Loucy (cell line): ENCODE data around the gene TIMM10B.
A peak's percentile ranks its signal among the peaks of the same experiment; 100 is the strongest.

Experiments
- H2AFZ ChIP-seq: fragments of 200-600 bp; sonication (generic); 2 replicates; pipeline ENCODE4 v1.6.0; 2016; ENCODE audit warnings: antibody characterized with exemption, mild to moderate bottlenecking, low read length, moderate library complexity
- H3F3A ChIP-seq: fragments of 200-600 bp; 2 replicates; pipeline ENCODE4 v1.6.0; 2016; ENCODE audit warnings: antibody characterized with exemption, low read depth, mild to moderate bottlenecking
- H3K27me3 ChIP-seq: fragments of 200-600 bp; sonication (generic); 2 replicates; pipeline ENCODE4 v1.6.1; 2014; ENCODE audit warnings: low read length, mild to moderate bottlenecking; ENCODE audit not compliant: insufficient read depth, poor library complexity, severe bottlenecking
- H3K36me3 ChIP-seq: fragments of 200-600 bp; sonication (generic); 2 replicates; pipeline ENCODE4 v1.6.1; 2016; ENCODE audit warnings: low read length; ENCODE audit not compliant: insufficient read depth
- H3K4me1 ChIP-seq: fragments of 200-600 bp; sonication (generic); 2 replicates; pipeline ENCODE4 v1.5.1; 2014; ENCODE audit warnings: low read length, mild to moderate bottlenecking; ENCODE audit not compliant: insufficient read depth, poor library complexity, severe bottlenecking
- H3K4me2 ChIP-seq: fragments of 200-600 bp; sonication (generic); 2 replicates; pipeline ENCODE4 v1.6.0; 2014; ENCODE audit warnings: antibody characterized with exemption, low read length, low read depth, mild to moderate bottlenecking; ENCODE audit not compliant: poor library complexity, severe bottlenecking
- H3K4me3 ChIP-seq: fragments of 200-600 bp; sonication (generic); 2 replicates; pipeline ENCODE4 v1.5.1; 2014; ENCODE audit warnings: low read length, mild to moderate bottlenecking, mixed read lengths; ENCODE audit not compliant: poor library complexity, severe bottlenecking
- H3K79me2 ChIP-seq: fragments of 200-600 bp; sonication (generic); 2 replicates; pipeline ENCODE4 v1.6.1; 2014; ENCODE audit warnings: low read length; ENCODE audit not compliant: insufficient read depth
- H3K9ac ChIP-seq: fragments of 200-600 bp; sonication (generic); 2 replicates; pipeline ENCODE4 v1.6.0; 2014; ENCODE audit warnings: mild to moderate bottlenecking, low read depth, low read length, moderate library complexity; ENCODE audit not compliant: poor library complexity, severe bottlenecking
- H3K9me2 ChIP-seq: fragments of 200-600 bp; sonication (generic); replicated peaks from 2 replicates; pipeline ENCODE4 v1.6.1; 2016; ENCODE audit warnings: low read depth, low read length, mixed read lengths
- H3K9me3 ChIP-seq: fragments of 200-600 bp; sonication (generic); 2 replicates; pipeline ENCODE4 v1.6.1; 2014; ENCODE audit warnings: mild to moderate bottlenecking, antibody characterized with exemption, low read length, low read depth; ENCODE audit not compliant: insufficient read depth
- H4K20me1 ChIP-seq: fragments of 200-600 bp; sonication (generic); 2 replicates; pipeline ENCODE4 v1.6.0; 2014; ENCODE audit warnings: antibody characterized with exemption, low read length, mild to moderate bottlenecking; ENCODE audit not compliant: insufficient read depth, poor library complexity, severe bottlenecking
- CTCF ChIP-seq: fragments of 200-600 bp; sonication (generic); conservative IDR thresholded peaks from 2 replicates; pipeline ENCODE4 v1.5.1; 2014; ENCODE audit warnings: mild to moderate bottlenecking, antibody characterized with exemption, low read length
- EZH2phosphoT487 ChIP-seq: fragments of 200-600 bp; IDR thresholded peaks from 2 replicates; pipeline ENCODE4 v1.6.1; 2018; ENCODE audit warnings: antibody characterized with exemption, mild to moderate bottlenecking, moderate library complexity, borderline replicate concordance

Gene TIMM10B

DNA sequence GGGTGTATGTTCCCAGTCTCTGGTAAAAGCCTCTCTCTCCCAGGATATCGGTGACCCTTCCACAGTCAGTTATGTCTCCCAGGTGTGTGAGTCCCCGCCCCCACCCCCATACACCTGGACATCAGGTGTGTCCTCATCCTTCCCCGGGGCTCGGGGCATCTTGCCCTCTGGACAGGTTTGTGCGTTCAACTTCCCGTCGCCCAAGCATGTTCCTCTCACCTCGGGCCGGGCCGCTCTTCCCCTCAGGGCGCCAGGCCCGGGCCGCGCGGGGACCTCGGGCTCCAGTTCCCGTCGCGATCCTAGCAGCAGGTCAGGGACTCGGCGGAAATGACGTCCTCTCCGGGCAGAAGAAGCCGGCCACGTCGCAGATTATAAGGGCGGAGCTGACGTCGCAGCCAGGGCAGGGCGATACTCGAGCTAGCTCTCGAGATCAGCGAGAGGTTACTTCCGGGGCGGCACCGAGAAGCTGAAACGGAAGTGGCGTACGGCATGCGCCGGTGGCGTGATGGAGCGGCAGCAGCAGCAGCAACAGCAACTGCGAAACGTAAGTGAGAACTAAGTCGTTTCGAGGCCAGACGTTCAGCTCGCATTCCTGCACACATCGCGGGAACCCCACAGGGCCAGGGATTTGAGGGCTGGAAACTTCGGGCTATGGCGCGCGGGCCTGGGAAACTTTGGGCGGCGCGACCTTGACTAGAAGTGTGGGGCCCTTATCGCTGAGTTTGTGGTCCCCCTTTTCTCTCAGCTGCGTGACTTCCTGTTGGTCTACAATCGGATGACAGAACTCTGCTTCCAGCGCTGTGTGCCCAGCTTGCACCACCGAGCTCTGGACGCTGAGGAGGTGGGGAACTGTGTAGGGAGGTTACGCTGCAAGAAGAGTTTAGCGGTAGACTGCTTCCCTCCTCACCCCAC is at the start of gene TIMM10B, which contains the start of gene ARFIP2:
TIMM10B (plus strand) TSS at position 490 of the 912 bp plus-strand sequence; CDS start at position 506, 16 bp downstream.
ARFIP2 (minus strand) TSS at position 320 of the 912 bp plus-strand sequence. CDS start 910 bp downstream, outside the sequence.
- Histone ChIP-seq H3F3A (peaks cover under 1% of the 10 kb centered on the region; the same call in 1 of the 2 replicates), H3K4me2 (peak within 1 kb of the TSS; percentile 96), H4K20me1 (peaks cover 33% of the 10 kb centered on the region), H3K4me1 (peaks cover 33% of the 10 kb centered on the region), H3K9me3 (no peaks in the 10 kb centered on the region), H3K36me3 (peaks cover 5% of the 10 kb centered on the region; the same call in 1 of the 2 replicates), H3K9ac (peak within 1 kb of the TSS; percentile 85), H3K79me2 (peaks cover 57% of the 10 kb centered on the region), H3K9me2 (no peaks in the 10 kb centered on the region), H3K4me3 (peak within 1 kb of the TSS; percentile 92), H3K27me3 (no peaks in the 10 kb centered on the region), H2AFZ (peak within 1 kb of the TSS; percentile 81)
- TF ChIP-seq CTCF, result no peak
- TF ChIP-seq EZH2phosphoT487, result no peak

DNA sequence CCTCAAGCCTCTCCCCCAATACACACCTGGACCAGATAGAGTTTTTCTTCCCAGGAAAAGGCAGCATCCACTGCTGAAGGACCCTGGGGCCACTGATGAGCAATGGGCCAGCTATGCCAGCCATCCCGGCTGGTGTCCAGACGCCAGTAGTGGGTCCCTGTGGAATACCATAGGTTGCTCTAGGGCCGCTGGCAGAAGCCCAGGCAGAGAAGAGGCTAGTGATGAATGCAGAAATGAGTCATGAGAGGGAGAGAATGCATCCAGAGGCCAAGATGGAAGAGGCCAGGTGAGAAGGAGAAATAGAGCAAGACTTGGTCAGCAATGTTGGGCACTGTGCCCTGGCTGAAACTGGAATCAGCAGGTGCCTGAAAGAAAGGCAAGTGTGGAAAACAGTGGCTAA is 49.4 kb upstream of the TIMM10B start:
- Histone ChIP-seq H3K36me3 (no peaks in the 10 kb centered on the region), H3K9ac (no peak overlapping the region), H3K4me1 (no peaks in the 10 kb centered on the region), H3K4me3 (no peak overlapping the region), H4K20me1 (no peaks in the 10 kb centered on the region), H3K9me2 (no peaks in the 10 kb centered on the region), H3K4me2 (no peak overlapping the region), H3K79me2 (no peaks in the 10 kb centered on the region), H3F3A (no peaks in the 10 kb centered on the region), H3K9me3 (no peaks in the 10 kb centered on the region), H3K27me3 (no peaks in the 10 kb centered on the region), H2AFZ (no peak overlapping the region)
- TF ChIP-seq EZH2phosphoT487 (no peak), CTCF (no peak)

GRCh38 chr11:6433998-6434660 is 47.2 kb upstream of the TIMM10B start:
- Histone ChIP-seq H3K36me3 (no peaks in the 10 kb centered on the region), H3K79me2 (no peaks in the 10 kb centered on the region), H4K20me1 (no peaks in the 10 kb centered on the region), H3K4me3 (no peak overlapping the region), H3K9me2 (no peaks in the 10 kb centered on the region), H3F3A (no peaks in the 10 kb centered on the region), H3K27me3 (no peaks in the 10 kb centered on the region), H2AFZ (no peak overlapping the region), H3K4me2 (no peak overlapping the region), H3K4me1 (peaks cover 17% of the 10 kb centered on the region), H3K9me3 (no peaks in the 10 kb centered on the region), H3K9ac (no peak overlapping the region)
- TF ChIP-seq EZH2phosphoT487, result no peak
- TF ChIP-seq CTCF, result no peak
